ENCODE data around the gene C12orf75.

DNA sequence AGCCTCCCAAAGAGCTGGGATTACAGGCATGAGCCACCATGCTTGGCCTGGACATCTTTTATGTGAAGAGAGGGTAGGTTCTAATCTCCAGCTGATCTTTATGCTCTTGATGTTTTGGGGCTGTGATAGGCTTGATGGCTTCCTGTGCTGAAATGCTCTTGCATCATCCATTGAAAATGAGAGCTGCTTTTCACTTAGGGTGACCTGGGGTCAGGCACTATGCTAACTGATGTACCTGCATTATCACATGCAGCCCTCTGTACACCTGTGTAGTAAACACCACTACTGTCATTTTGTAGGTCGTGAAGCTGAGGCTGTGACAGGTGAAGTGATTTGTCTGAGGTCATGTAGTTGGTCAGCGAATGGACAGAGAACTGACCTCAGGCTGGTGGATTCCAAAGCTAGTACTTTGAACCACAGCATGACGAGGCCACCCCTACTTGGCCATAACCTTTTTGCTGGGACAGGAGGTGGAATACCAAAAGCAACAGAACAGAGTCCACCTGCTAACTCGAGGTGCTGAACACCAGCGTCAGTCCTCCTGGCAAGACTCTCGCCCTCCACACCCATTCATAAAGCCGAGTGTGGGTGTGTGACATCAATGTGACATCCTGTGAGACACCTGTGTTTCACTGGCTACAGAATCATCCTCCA is 69.1 kb downstream of the C12orf75 start:
- no peak for TF ChIP-seq EZH2 (IDR thresholded peaks at IDR 0.05; ENCODE audit: low read depth)
- TF ChIP-seq, protein P1, sequence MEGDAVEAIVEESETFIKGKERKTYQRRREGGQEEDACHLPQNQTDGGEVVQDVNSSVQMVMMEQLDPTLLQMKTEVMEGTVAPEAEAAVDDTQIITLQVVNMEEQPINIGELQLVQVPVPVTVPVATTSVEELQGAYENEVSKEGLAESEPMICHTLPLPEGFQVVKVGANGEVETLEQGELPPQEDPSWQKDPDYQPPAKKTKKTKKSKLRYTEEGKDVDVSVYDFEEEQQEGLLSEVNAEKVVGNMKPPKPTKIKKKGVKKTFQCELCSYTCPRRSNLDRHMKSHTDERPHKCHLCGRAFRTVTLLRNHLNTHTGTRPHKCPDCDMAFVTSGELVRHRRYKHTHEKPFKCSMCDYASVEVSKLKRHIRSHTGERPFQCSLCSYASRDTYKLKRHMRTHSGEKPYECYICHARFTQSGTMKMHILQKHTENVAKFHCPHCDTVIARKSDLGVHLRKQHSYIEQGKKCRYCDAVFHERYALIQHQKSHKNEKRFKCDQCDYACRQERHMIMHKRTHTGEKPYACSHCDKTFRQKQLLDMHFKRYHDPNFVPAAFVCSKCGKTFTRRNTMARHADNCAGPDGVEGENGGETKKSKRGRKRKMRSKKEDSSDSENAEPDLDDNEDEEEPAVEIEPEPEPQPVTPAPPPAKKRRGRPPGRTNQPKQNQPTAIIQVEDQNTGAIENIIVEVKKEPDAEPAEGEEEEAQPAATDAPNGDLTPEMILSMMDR (conservative IDR thresholded peaks at IDR 0.05): no peak
